ENCODE results near the gene SRGAP3. TPM values are rescaled to one million over a fixed set of nuclear protein-coding genes. Genes with fewer than 3 reads are reported as not detected.

SRGAP3 gene
- total RNA-seq, 1 experiment from 2014 or later: not detected

GRCh38 chr3:9173445-9173844, 76.0 kb downstream of the SRGAP3 start:
- no peak for DNase-seq
- H3K4me1 ChIP-seq: 0 out of 2 replicates have a peak, but pooled peaks cover 5% of the 10 kb centered on the region
- H3K9me3 ChIP-seq (replicated peaks): no peaks in the 10 kb centered on the region
- no peak overlapping the region for H3K4me3 ChIP-seq
- no peak overlapping the region for H3K27ac ChIP-seq
- 0 out of 2 replicates have a peak, but pooled peaks cover 5% of the 10 kb centered on the region for H3K27me3 ChIP-seq
- H3K36me3 ChIP-seq: no peaks in the 10 kb centered on the region

- no peak for DNase-seq
Measured at GRCh38 chr3:9172851-9173321, 76.6 kb downstream of the SRGAP3 start.

GRCh38 chr3:9170851-9171160, 78.6 kb downstream of the SRGAP3 start:
- no peak for DNase-seq
- 0 out of 2 replicates have a peak, but pooled peaks cover 5% of the 10 kb centered on the region for H3K4me1 ChIP-seq

More at GRCh38 chr3:9172851-9173321, 76.6 kb downstream of the SRGAP3 start:
- no peaks in the 10 kb centered on the region for H3K9me3 ChIP-seq (replicated peaks)
- H3K4me1 ChIP-seq: 0 out of 2 replicates have a peak, but pooled peaks cover 5% of the 10 kb centered on the region
- no peaks in the 10 kb centered on the region for H3K36me3 ChIP-seq
- H3K27ac ChIP-seq: no peak overlapping the region
- no peak overlapping the region for H3K4me3 ChIP-seq
- 0 out of 2 replicates have a peak, but pooled peaks cover 5% of the 10 kb centered on the region for H3K27me3 ChIP-seq

GRCh38 chr3:9169956-9170850, 79.2 kb downstream of the SRGAP3 start:
- DNase-seq: no peak
- no peaks in the 10 kb centered on the region for H3K36me3 ChIP-seq
- 0 out of 2 replicates have a peak, but pooled peaks cover under 1% of the 10 kb centered on the region for H3K4me1 ChIP-seq
- no peak overlapping the region for H3K4me3 ChIP-seq
- H3K27ac ChIP-seq: no peak overlapping the region
- H3K27me3 ChIP-seq: 0 out of 2 replicates have a peak, but pooled peaks cover 5% of the 10 kb centered on the region
- no peaks in the 10 kb centered on the region for H3K9me3 ChIP-seq (replicated peaks)

More at GRCh38 chr3:9170851-9171160, 78.6 kb downstream of the SRGAP3 start:
- Histone ChIP-seq H3K27ac (no peak overlapping the region), H3K9me3 (replicated peaks) (no peaks in the 10 kb centered on the region), H3K36me3 (no peaks in the 10 kb centered on the region), H3K4me3 (no peak overlapping the region), H3K27me3 (0 out of 2 replicates have a peak, but pooled peaks cover 5% of the 10 kb centered on the region)

- Histone ChIP-seq H3K36me3 (no peaks in the 10 kb centered on the region), H3K4me3 (no peak overlapping the region), H3K27ac (no peak overlapping the region), H3K27me3 (0 out of 2 replicates have a peak, but pooled peaks cover 5% of the 10 kb centered on the region), H3K4me1 (no peaks in the 10 kb centered on the region), H3K9me3 (replicated peaks) (no peaks in the 10 kb centered on the region)
- DNase-seq: no peak
Measured at GRCh38 chr3:9169326-9169725, 80.1 kb downstream of the SRGAP3 start.

GRCh38 chr3:9168241-9168741, 81.2 kb downstream of the SRGAP3 start:
- H3K36me3 ChIP-seq: no peaks in the 10 kb centered on the region
- no peak overlapping the region for H3K4me3 ChIP-seq
- DNase-seq: no peak
- no peaks in the 10 kb centered on the region for H3K9me3 ChIP-seq (replicated peaks)
- H3K4me1 ChIP-seq: no peaks in the 10 kb centered on the region
- no peak overlapping the region for H3K27ac ChIP-seq
- H3K27me3 ChIP-seq: 0 out of 2 replicates have a peak, but pooled peaks cover 5% of the 10 kb centered on the region

GRCh38 chr3:9167222-9167621, 82.2 kb downstream of the SRGAP3 start:
- Histone ChIP-seq H3K27ac (no peak overlapping the region), H3K27me3 (peaks cover 10% of the 10 kb centered on the region; the same call in 1 of the 2 replicates), H3K4me3 (no peak overlapping the region), H3K4me1 (no peaks in the 10 kb centered on the region), H3K36me3 (no peaks in the 10 kb centered on the region), H3K9me3 (replicated peaks) (no peaks in the 10 kb centered on the region)
- no peak for DNase-seq

GRCh38 chr3:9165421-9165820, 84.0 kb downstream of the SRGAP3 start:
- no peak for DNase-seq
- no peaks in the 10 kb centered on the region for H3K4me1 ChIP-seq
- H3K4me3 ChIP-seq: no peak overlapping the region
- H3K9me3 ChIP-seq (replicated peaks): no peaks in the 10 kb centered on the region
- H3K27ac ChIP-seq: no peak overlapping the region
- H3K36me3 ChIP-seq: no peaks in the 10 kb centered on the region
- H3K27me3 ChIP-seq: peaks cover 13% of the 10 kb centered on the region; the same call in 1 of the 2 replicates

- no peaks in the 10 kb centered on the region for H3K9me3 ChIP-seq (replicated peaks)
- no peaks in the 10 kb centered on the region for H3K36me3 ChIP-seq
- H3K4me1 ChIP-seq: no peaks in the 10 kb centered on the region
- H3K27me3 ChIP-seq: peaks cover 13% of the 10 kb centered on the region; the same call in 1 of the 2 replicates
- no peak for DNase-seq
- H3K4me3 ChIP-seq: no peak overlapping the region
- H3K27ac ChIP-seq: no peak overlapping the region
Measured at GRCh38 chr3:9163289-9163688, 86.2 kb downstream of the SRGAP3 start.

- DNase-seq: no peak
- H3K36me3 ChIP-seq: no peaks in the 10 kb centered on the region
- H3K4me3 ChIP-seq: no peak overlapping the region
- no peak overlapping the region for H3K27ac ChIP-seq
- no peaks in the 10 kb centered on the region for H3K4me1 ChIP-seq
- peaks cover 13% of the 10 kb centered on the region; the same call in 1 of the 2 replicates for H3K27me3 ChIP-seq
- no peaks in the 10 kb centered on the region for H3K9me3 ChIP-seq (replicated peaks)
Measured at GRCh38 chr3:9161811-9162210, 87.6 kb downstream of the SRGAP3 start.

GRCh38 chr3:9161298-9161697, 88.1 kb downstream of the SRGAP3 start:
- H3K27ac ChIP-seq: no peak overlapping the region
- peaks cover 13% of the 10 kb centered on the region; the same call in 1 of the 2 replicates for H3K27me3 ChIP-seq
- H3K9me3 ChIP-seq (replicated peaks): no peaks in the 10 kb centered on the region
- DNase-seq: no peak
- H3K36me3 ChIP-seq: no peaks in the 10 kb centered on the region
- H3K4me1 ChIP-seq: no peaks in the 10 kb centered on the region
- H3K4me3 ChIP-seq: no peak overlapping the region

GRCh38 chr3:9158865-9159630, 90.4 kb downstream of the SRGAP3 start:
- Histone ChIP-seq H3K9me3 (replicated peaks) (no peaks in the 10 kb centered on the region), H3K4me3 (no peak overlapping the region), H3K27ac (no peak overlapping the region), H3K27me3 (peaks cover 13% of the 10 kb centered on the region; the same call in 1 of the 2 replicates), H3K4me1 (no peaks in the 10 kb centered on the region), H3K36me3 (no peaks in the 10 kb centered on the region)
- no peak for DNase-seq

GRCh38 chr3:9157651-9158362, 91.6 kb downstream of the SRGAP3 start:
- Histone ChIP-seq H3K36me3 (no peaks in the 10 kb centered on the region), H3K4me3 (no peak overlapping the region; the same call in 1 of the 2 replicates), H3K27ac (no peak overlapping the region), H3K4me1 (no peaks in the 10 kb centered on the region), H3K9me3 (replicated peaks) (no peaks in the 10 kb centered on the region), H3K27me3 (peaks cover 13% of the 10 kb centered on the region; the same call in 1 of the 2 replicates)
- peak in 1 of 2 experiments; percentile 36 for DNase-seq

GRCh38 chr3:9156604-9157003, 92.8 kb downstream of the SRGAP3 start:
- Histone ChIP-seq H3K4me1 (no peaks in the 10 kb centered on the region), H3K27me3 (peaks cover 6% of the 10 kb centered on the region; the same call in 1 of the 2 replicates), H3K4me3 (no peak overlapping the region), H3K27ac (no peak overlapping the region), H3K9me3 (replicated peaks) (no peaks in the 10 kb centered on the region), H3K36me3 (no peaks in the 10 kb centered on the region)
- no peak for DNase-seq
